Measurements from ENCODE around the gene FAM13C.

FAM13C gene

DNA sequence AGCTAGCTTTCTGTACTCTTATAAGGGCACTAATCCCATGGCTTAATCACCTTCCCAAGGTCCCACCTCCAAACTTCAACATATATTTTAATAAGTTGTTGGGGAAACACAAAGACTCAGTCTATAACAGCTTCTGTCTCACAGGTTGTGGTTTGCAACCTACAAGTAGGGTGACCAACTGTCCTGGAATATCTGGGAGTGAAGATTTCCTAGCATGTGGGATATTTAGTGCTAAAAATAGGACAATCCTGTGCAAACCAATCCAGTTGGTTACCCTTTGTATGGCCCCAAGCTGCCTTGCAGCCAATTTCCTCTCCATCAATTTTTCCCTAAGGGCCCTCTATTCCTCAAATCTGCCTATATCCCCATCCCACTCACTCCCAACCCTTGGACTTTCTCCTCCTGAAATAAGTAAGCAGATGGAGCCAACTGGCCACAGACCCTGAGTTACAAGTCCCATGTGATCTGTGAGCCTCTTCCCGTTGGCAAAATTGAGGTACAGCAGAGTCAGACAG, 82.3 kb downstream of the FAM13C start:
- ATAC-seq (ENCODE audit: insufficient read depth, low read depth), result no peak

DNA sequence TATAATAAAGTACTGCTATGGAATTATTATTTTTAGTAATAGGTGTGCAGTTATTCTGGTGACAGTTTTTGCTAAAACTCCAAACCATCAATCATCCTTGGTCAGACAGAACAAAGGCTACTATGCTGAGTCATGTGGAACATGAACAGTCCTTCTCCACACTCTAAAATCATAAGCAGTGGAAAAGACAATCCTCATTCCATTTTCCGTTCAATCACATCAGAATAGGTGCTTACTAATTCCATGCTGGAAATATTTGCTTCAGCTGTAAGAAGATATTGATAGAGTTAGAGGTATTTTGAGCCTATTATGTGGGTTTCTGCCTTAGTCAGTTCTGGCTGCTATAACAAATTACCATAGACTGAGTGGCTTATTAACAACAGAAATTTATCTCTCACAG, 82.9 kb downstream of the FAM13C start:
- Histone ChIP-seq H3K27ac (ENCODE audit: low read length) (no peak overlapping the region), H3K36me3 (ENCODE audit: insufficient read depth, low read length) (no peaks in the 10 kb centered on the region), H3K4me2 (ENCODE audit: insufficient read depth, low read length) (no peak overlapping the region), H3K27me3 (ENCODE audit: insufficient read depth, low read length, poor library complexity) (no peaks in the 10 kb centered on the region), H3K4me1 (ENCODE audit: insufficient read depth, low read length) (no peaks in the 10 kb centered on the region), H3K4me3 (ENCODE audit: low read depth in 1 of 2, low read length in 2 of 2) (no peak overlapping the region), H3K9me3 (ENCODE audit: insufficient read depth, low read length, severe bottlenecking) (no peaks in the 10 kb centered on the region), H3K79me2 (ENCODE audit: insufficient read depth, low read length) (no peaks in the 10 kb centered on the region), H4K20me1 (ENCODE audit: insufficient read depth, low read length) (no peaks in the 10 kb centered on the region), H3K9ac (ENCODE audit: low read depth, low read length) (no peak overlapping the region), H2AFZ (ENCODE audit: low read depth, low read length) (no peak overlapping the region)
- ATAC-seq (ENCODE audit: insufficient read depth, low read depth) (no peak), DNase-seq (no peak)
- TF ChIP-seq EZH2 (IDR thresholded peaks at IDR 0.05; ENCODE audit: borderline replicate concordance, low read depth, low read length, severe bottlenecking), result no peak
- TF ChIP-seq, protein P1, sequence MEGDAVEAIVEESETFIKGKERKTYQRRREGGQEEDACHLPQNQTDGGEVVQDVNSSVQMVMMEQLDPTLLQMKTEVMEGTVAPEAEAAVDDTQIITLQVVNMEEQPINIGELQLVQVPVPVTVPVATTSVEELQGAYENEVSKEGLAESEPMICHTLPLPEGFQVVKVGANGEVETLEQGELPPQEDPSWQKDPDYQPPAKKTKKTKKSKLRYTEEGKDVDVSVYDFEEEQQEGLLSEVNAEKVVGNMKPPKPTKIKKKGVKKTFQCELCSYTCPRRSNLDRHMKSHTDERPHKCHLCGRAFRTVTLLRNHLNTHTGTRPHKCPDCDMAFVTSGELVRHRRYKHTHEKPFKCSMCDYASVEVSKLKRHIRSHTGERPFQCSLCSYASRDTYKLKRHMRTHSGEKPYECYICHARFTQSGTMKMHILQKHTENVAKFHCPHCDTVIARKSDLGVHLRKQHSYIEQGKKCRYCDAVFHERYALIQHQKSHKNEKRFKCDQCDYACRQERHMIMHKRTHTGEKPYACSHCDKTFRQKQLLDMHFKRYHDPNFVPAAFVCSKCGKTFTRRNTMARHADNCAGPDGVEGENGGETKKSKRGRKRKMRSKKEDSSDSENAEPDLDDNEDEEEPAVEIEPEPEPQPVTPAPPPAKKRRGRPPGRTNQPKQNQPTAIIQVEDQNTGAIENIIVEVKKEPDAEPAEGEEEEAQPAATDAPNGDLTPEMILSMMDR (IDR thresholded peaks at IDR 0.05; ENCODE audit: borderline replicate concordance, extremely low read depth, low read length, poor library complexity, severe bottlenecking), result no peak

More for the DNA sequence above, 82.3 kb downstream of the FAM13C start:
- Histone ChIP-seq H3K9ac (ENCODE audit: low read depth, low read length) (no peak overlapping the region), H3K79me2 (ENCODE audit: insufficient read depth, low read length) (no peaks in the 10 kb centered on the region), H3K9me3 (ENCODE audit: insufficient read depth, low read length, severe bottlenecking) (no peaks in the 10 kb centered on the region), H3K27me3 (ENCODE audit: insufficient read depth, low read length, poor library complexity) (no peaks in the 10 kb centered on the region), H4K20me1 (ENCODE audit: insufficient read depth, low read length) (no peaks in the 10 kb centered on the region), H3K4me3 (ENCODE audit: low read depth in 1 of 2, low read length in 2 of 2) (no peak overlapping the region), H3K36me3 (ENCODE audit: insufficient read depth, low read length) (no peaks in the 10 kb centered on the region), H3K4me1 (ENCODE audit: insufficient read depth, low read length) (no peaks in the 10 kb centered on the region), H2AFZ (ENCODE audit: low read depth, low read length) (no peak overlapping the region), H3K27ac (ENCODE audit: low read length) (no peak overlapping the region), H3K4me2 (ENCODE audit: insufficient read depth, low read length) (no peak overlapping the region)
- TF ChIP-seq, protein P1 (IDR thresholded peaks at IDR 0.05; ENCODE audit: borderline replicate concordance, extremely low read depth, low read length, poor library complexity, severe bottlenecking), result no peak
- TF ChIP-seq EZH2 (IDR thresholded peaks at IDR 0.05; ENCODE audit: borderline replicate concordance, low read depth, low read length, severe bottlenecking), result no peak
- no peak for DNase-seq

DNA sequence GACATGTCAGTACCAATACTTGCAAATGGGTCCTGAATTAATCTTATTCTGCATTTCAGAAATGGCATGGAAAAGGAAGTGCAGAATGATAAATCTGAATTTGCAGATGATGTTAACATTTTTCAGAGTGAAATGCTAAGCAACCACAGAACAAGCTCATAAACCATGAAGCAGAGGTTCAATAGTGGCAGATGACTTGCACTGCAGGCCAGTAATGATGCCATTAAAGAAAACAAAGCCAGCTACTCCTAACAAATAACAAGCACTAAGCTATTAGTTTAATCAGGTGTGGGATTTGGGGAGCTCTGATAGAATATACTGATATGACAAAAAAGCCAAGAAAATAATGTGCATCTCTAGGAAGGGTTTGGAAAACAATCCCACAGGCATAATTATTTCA, 85.4 kb downstream of the FAM13C start:
- no peaks in the 10 kb centered on the region for H3K79me2 ChIP-seq (ENCODE audit: insufficient read depth, low read length)
- H2AFZ ChIP-seq (ENCODE audit: low read depth, low read length), result no peak overlapping the region
- H3K4me2 ChIP-seq (ENCODE audit: insufficient read depth, low read length), result no peak overlapping the region
- no peak for TF ChIP-seq EZH2 (IDR thresholded peaks at IDR 0.05; ENCODE audit: borderline replicate concordance, low read depth, low read length, severe bottlenecking)
- TF ChIP-seq, protein P1 (IDR thresholded peaks at IDR 0.05; ENCODE audit: borderline replicate concordance, extremely low read depth, low read length, poor library complexity, severe bottlenecking), result no peak
- DNase-seq, result no peak
- no peaks in the 10 kb centered on the region for H3K9me3 ChIP-seq (ENCODE audit: insufficient read depth, low read length, severe bottlenecking)
- no peak overlapping the region for H3K27ac ChIP-seq (ENCODE audit: low read length)
- H3K27me3 ChIP-seq (ENCODE audit: insufficient read depth, low read length, poor library complexity), result no peaks in the 10 kb centered on the region
- no peak overlapping the region for H3K9ac ChIP-seq (ENCODE audit: low read depth, low read length)
- no peak for ATAC-seq (ENCODE audit: insufficient read depth, low read depth)
- H3K36me3 ChIP-seq (ENCODE audit: insufficient read depth, low read length), result no peaks in the 10 kb centered on the region
- no peak overlapping the region for H3K4me3 ChIP-seq (ENCODE audit: low read depth in 1 of 2, low read length in 2 of 2)
- no peaks in the 10 kb centered on the region for H4K20me1 ChIP-seq (ENCODE audit: insufficient read depth, low read length)
- no peaks in the 10 kb centered on the region for H3K4me1 ChIP-seq (ENCODE audit: insufficient read depth, low read length)

DNA sequence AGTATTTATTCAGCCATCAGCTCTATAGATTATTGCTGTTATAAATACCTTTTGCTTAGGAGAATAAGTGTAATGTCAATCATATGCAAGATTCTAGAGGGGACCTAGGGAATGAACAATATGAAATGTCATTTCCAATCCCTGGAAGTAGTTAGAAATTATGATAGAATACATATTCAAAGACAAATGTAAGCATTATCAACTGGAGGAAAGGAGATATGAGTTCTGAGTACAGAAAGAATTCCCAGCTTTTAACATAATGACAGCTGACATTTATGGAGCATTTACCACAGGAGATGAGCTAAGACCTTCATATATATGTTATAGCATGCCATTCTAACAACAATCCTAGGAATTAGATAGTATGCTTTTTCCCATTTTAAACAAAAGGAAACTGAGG, 86.2 kb downstream of the FAM13C start:
- Histone ChIP-seq H3K4me2 (ENCODE audit: insufficient read depth, low read length) (no peak overlapping the region), H3K9me3 (ENCODE audit: insufficient read depth, low read length, severe bottlenecking) (no peaks in the 10 kb centered on the region), H4K20me1 (ENCODE audit: insufficient read depth, low read length) (no peaks in the 10 kb centered on the region), H3K79me2 (ENCODE audit: insufficient read depth, low read length) (no peaks in the 10 kb centered on the region), H3K27ac (ENCODE audit: low read length) (no peak overlapping the region), H3K4me3 (ENCODE audit: low read depth in 1 of 2, low read length in 2 of 2) (no peak overlapping the region), H3K27me3 (ENCODE audit: insufficient read depth, low read length, poor library complexity) (no peaks in the 10 kb centered on the region), H3K4me1 (ENCODE audit: insufficient read depth, low read length) (no peaks in the 10 kb centered on the region), H3K36me3 (ENCODE audit: insufficient read depth, low read length) (no peaks in the 10 kb centered on the region), H2AFZ (ENCODE audit: low read depth, low read length) (no peak overlapping the region), H3K9ac (ENCODE audit: low read depth, low read length) (no peak overlapping the region)
- no peak for TF ChIP-seq EZH2 (IDR thresholded peaks at IDR 0.05; ENCODE audit: borderline replicate concordance, low read depth, low read length, severe bottlenecking)
- TF ChIP-seq, protein P1 (IDR thresholded peaks at IDR 0.05; ENCODE audit: borderline replicate concordance, extremely low read depth, low read length, poor library complexity, severe bottlenecking), result no peak
- ATAC-seq (ENCODE audit: insufficient read depth, low read depth), result no peak
- DNase-seq, result no peak

Data from DND-41 (cell line).